SJCRH30 (cell line): ENCODE measurements around the gene CHST14. TPM values are rescaled to one million over a fixed set of nuclear protein-coding genes. Genes with fewer than 3 reads are reported as not detected.

ENCODE experiments used
- DNase-seq, 2 experiments: peaks; one replicate each; pipeline ENCODE4 v3.0.0-alpha.2; 2015 to 2020
- H3K27ac ChIP-seq: fragments of 250-450 bp; sonication (Bioruptor Pico); 2 replicates; pipeline ENCODE4 v1.5.1; 2020; ENCODE audit warnings: mild to moderate bottlenecking, moderate library complexity
- H3K27me3 ChIP-seq: fragments of 250-450 bp; sonication (Bioruptor Pico); 2 replicates; pipeline ENCODE4 v1.5.1; 2020; ENCODE audit warnings: mild to moderate bottlenecking, moderate library complexity
- H3K36me3 ChIP-seq: fragments of 250-450 bp; sonication (Bioruptor Pico); 2 replicates; pipeline ENCODE4 v1.5.1; 2020; ENCODE audit warnings: mild to moderate bottlenecking, moderate library complexity
- H3K4me1 ChIP-seq: fragments of 250-450 bp; sonication (Bioruptor Pico); 2 replicates; pipeline ENCODE4 v1.5.1; 2020; ENCODE audit warnings: mild to moderate bottlenecking, moderate library complexity
- H3K4me3 ChIP-seq: fragments of 250-450 bp; sonication (Bioruptor Pico); 2 replicates; pipeline ENCODE4 v1.5.1; 2020; ENCODE audit warnings: mild to moderate bottlenecking, moderate library complexity
- H3K9me3 ChIP-seq: fragments of 250-450 bp; sonication (Bioruptor Pico); replicated peaks from 2 replicates; pipeline ENCODE4 v1.5.1; 2020; ENCODE audit warnings: mild to moderate bottlenecking, moderate library complexity
- total RNA-seq: library from RNA; depleted of rRNA; stranded (reverse); fragments of >200 nt; shearing (Covaris generic); gene quantifications from 2 replicates; pipeline ENCODE4 v1.2.3, GENCODE V29; 2014

The CHST14 gene
- total RNA-seq, 1 experiment from 2014 or later, result 36.7 TPM

DNA sequence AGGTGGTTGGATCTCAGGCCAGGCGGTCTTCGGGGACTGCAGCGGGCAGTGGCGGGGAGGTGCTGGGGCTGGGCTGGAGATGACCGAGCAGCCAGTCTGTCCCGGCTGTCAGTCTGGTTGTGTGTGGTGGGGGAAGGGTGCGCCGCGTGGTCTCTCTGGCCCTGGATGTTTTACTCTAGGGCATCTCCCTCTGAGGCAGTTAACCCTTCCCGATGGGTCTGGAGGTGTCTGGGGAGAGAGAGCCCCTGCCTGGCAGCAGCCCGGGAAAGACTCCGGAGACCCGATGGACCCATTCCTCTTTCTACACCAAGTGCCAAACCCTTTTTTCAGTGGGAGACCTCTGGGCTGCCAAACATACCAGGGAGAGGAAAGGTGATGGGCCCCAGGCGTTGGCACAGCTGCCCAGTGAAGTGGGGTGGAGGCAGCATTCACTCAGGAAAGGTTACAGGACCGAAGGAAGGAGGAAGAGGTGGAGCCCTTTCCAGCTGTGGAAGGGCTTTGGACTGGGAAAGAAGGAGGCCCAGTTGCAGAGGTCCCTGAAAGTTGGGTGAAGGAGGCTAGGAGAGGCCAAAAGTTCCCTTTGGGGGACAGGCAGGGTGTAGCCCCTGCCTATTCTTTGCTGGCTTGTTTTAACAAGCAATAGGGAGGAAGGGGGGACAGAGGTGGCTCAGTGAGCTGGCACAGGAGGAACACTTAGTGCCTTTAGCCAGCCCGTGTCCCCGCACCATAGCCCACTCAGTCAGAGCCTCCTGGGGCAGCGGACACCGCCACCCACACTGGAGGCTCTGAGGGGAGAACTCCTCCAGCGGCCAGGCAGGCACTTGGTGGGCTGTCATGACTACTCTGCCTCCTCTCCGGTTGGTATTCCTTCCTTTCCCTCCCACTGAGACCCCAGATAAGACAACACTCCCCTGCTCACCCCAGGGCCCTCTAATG lies 32.8 kb upstream of the CHST14 start:
- no peak overlapping the region for H3K4me3 ChIP-seq
- peaks cover 15% of the 10 kb centered on the region; the same call in 1 of the 2 replicates for H3K27me3 ChIP-seq
- peaks cover 11% of the 10 kb centered on the region; the same call in 1 of the 2 replicates for H3K4me1 ChIP-seq
- H3K9me3 ChIP-seq, result no peaks in the 10 kb centered on the region
- H3K27ac ChIP-seq, result no peak overlapping the region
- DNase-seq, result no peak
- H3K36me3 ChIP-seq, result no peaks in the 10 kb centered on the region

GRCh38 chr15:40438712-40439111 lies 32.1 kb upstream of the CHST14 start:
- Histone ChIP-seq H3K27me3 (peaks cover 15% of the 10 kb centered on the region; the same call in 1 of the 2 replicates), H3K4me3 (no peak overlapping the region), H3K9me3 (no peaks in the 10 kb centered on the region), H3K36me3 (no peaks in the 10 kb centered on the region), H3K27ac (no peak overlapping the region), H3K4me1 (peaks cover 11% of the 10 kb centered on the region; the same call in 1 of the 2 replicates)
- no peak for DNase-seq

GRCh38 chr15:40439461-40439959 lies 31.3 kb upstream of the CHST14 start:
- Histone ChIP-seq H3K4me3 (peak overlapping the region; percentile 77), H3K27me3 (peaks cover 15% of the 10 kb centered on the region; the same call in 1 of the 2 replicates), H3K27ac (no peak overlapping the region), H3K9me3 (no peaks in the 10 kb centered on the region), H3K36me3 (no peaks in the 10 kb centered on the region), H3K4me1 (peaks cover 11% of the 10 kb centered on the region; the same call in 1 of the 2 replicates)
- DNase-seq, result peak in 1 of 2 experiments; percentile 51

- Histone ChIP-seq H3K4me1 (peaks cover 11% of the 10 kb centered on the region; the same call in 1 of the 2 replicates), H3K27ac (no peak overlapping the region), H3K27me3 (peaks cover 15% of the 10 kb centered on the region; the same call in 1 of the 2 replicates), H3K4me3 (peak overlapping the region; percentile 77), H3K36me3 (no peaks in the 10 kb centered on the region), H3K9me3 (no peaks in the 10 kb centered on the region)
- DNase-seq, result peak in 1 of 2 experiments; percentile 48
Measured at GRCh38 chr15:40439960-40440742, 30.6 kb upstream of the CHST14 start.

GRCh38 chr15:40440743-40441564 lies 29.8 kb upstream of the CHST14 start, which contains the start of gene BAHD1:
TSS of gene BAHD1 (plus strand) at chr15:40440953. CDS start at chr15:40458465, 17,512 bp downstream.
- H3K4me1 ChIP-seq, result peaks cover 11% of the 10 kb centered on the region; the same call in 1 of the 2 replicates
- H3K27me3 ChIP-seq, result peaks cover 15% of the 10 kb centered on the region; the same call in 1 of the 2 replicates
- H3K27ac ChIP-seq, result no peak within 1 kb of the TSS

DNA sequence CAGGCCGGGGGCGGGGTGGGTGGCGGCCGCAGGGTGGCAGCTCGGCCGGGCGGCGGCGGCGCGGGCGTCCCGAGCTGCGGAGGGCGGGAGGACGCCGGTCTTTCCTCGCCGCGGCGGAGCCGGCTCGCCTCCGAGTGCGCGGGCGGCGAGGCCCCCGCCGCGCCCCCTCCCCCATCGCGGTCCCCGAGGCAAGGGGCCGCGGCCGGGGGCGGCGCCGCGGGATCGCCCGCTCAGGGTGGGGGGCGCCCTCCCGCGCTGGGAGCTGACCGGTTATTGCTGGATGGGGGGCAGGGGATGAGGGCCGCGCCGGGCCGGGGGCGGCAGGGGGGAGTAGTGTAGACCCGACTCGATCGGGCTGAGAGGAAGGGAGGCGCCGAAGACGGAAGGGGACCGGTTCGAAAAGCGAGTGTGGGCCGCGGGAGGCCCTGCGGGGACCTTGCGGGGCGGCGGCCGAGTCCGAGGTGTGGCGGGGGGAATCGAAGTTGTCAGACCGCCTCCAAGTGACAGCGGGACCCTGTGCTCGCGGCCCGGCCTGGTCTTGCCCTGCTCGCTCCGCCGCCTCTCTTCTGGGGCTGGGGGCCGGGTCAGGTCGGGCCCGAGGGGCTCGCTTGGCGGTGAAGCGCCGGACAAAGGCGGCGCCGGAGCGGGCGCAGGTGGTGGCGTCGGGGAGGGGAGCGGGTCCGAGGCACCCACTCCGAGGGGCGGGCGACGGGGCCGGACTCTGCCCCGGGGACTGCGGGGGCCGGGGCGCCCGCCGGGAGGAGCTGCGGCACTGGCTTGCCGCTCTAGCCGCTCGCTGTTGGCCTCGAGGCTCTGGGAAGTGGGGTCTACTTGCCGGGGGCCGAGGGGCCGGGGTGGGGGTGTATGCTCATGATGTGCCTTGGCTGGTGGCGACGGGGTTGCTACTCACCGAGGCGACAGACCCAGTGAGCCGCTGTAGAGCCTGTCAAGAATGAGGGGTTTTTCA lies 28.9 kb upstream of the CHST14 start:
- no peak for DNase-seq
- Histone ChIP-seq H3K4me3 (peak overlapping the region; percentile 77), H3K27me3 (peaks cover 15% of the 10 kb centered on the region; the same call in 1 of the 2 replicates), H3K27ac (no peak overlapping the region), H3K36me3 (no peaks in the 10 kb centered on the region), H3K4me1 (peaks cover 11% of the 10 kb centered on the region; the same call in 1 of the 2 replicates), H3K9me3 (no peaks in the 10 kb centered on the region)

More at GRCh38 chr15:40440743-40441564, 29.8 kb upstream of the CHST14 start, which contains the start of gene BAHD1:
- Histone ChIP-seq H3K9me3 (no peaks in the 10 kb centered on the region), H3K36me3 (no peaks in the 10 kb centered on the region), H3K4me3 (peak within 1 kb of the TSS; percentile 77)
- peak; percentile 96 to 97 for DNase-seq

DNA sequence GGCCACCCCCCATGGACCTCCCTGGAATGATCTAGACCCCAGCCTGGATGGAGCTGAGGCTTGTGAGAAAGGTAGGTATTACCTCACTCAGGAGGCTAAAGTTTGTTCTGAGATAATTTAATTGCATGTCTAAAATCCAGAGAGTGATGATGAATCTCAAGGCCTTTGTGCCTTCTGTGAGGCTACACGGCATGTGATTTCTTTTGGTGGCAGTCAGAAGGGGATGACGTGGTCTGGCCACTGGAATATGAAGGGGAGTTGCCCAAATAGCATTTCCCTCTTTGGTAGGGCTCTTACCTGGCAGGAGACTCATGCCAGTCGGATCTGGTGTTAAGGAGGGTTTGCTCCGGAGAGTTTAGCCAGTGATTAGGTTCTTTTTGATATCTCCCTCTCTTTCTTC lies 27.5 kb upstream of the CHST14 start:
- H3K9me3 ChIP-seq, result no peaks in the 10 kb centered on the region
- H3K4me3 ChIP-seq, result no peak overlapping the region
- DNase-seq, result no peak
- peaks cover 7% of the 10 kb centered on the region; the same call in 1 of the 2 replicates for H3K27me3 ChIP-seq
- H3K4me1 ChIP-seq, result peaks cover 6% of the 10 kb centered on the region; the same call in 1 of the 2 replicates
- no peaks in the 10 kb centered on the region for H3K36me3 ChIP-seq
- H3K27ac ChIP-seq, result no peak overlapping the region

DNA sequence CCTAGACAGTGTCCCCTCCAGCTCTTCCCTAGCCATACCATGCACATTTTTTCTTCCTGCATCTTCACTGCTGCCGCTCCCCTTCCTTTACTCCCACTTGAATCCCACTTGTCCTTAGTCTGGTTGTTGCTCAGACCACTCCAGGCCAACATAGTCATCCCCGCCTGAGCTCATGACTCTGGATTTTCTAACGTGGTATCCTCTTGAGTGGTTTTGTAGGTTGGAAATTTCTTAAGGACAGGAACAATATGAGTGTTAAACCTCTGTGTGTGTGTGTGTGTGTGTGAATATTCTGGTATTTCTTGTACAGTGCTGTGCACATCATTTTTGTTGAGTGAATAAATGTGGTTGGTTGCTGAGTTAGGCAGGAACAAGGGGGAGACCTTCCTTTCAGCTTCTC lies 26.9 kb upstream of the CHST14 start:
- H3K9me3 ChIP-seq, result no peaks in the 10 kb centered on the region
- peaks cover 6% of the 10 kb centered on the region; the same call in 1 of the 2 replicates for H3K4me1 ChIP-seq
- H3K27ac ChIP-seq, result no peak overlapping the region
- H3K36me3 ChIP-seq, result no peaks in the 10 kb centered on the region
- no peak for DNase-seq
- H3K4me3 ChIP-seq, result no peak overlapping the region
- H3K27me3 ChIP-seq, result peaks cover 1% of the 10 kb centered on the region; the same call in 1 of the 2 replicates

GRCh38 chr15:40444736-40445135 lies 26.0 kb upstream of the CHST14 start:
- H3K36me3 ChIP-seq, result no peaks in the 10 kb centered on the region
- H3K27ac ChIP-seq, result no peak overlapping the region
- no peak for DNase-seq
- 0 out of 2 replicates have a peak, but pooled peaks cover 2% of the 10 kb centered on the region for H3K4me1 ChIP-seq
- no peak overlapping the region for H3K4me3 ChIP-seq
- no peaks in the 10 kb centered on the region for H3K27me3 ChIP-seq
- H3K9me3 ChIP-seq, result no peaks in the 10 kb centered on the region

DNA sequence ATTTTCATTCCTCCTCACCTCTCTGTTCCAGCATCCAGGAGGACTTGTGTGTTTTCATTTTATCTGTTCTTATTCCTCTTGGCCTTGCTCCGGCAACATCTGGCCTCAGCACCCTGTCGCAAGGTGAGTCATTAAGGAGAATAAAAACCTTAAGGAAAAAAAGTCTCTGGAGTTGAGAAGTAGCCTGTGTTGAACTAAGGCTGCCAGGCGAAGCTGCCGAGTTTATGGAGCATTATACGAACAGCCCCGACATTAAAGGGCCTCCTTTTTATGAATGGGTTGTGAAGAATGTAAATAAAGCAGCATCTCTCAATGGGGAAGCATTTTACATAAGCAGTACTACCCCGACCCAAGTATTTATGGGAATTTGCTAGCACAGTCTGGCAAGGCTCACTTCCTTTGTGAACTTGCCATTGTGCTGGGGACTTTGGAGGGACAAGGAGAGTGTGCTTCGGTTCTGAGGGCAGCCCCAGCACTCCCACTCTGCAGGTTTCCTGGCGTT lies 25.3 kb upstream of the CHST14 start:
- no peaks in the 10 kb centered on the region for H3K36me3 ChIP-seq
- no peak for DNase-seq
- no peak overlapping the region for H3K4me3 ChIP-seq
- 0 out of 2 replicates have a peak, but pooled peaks cover 2% of the 10 kb centered on the region for H3K4me1 ChIP-seq
- H3K27ac ChIP-seq, result no peak overlapping the region
- H3K27me3 ChIP-seq, result no peaks in the 10 kb centered on the region
- no peaks in the 10 kb centered on the region for H3K9me3 ChIP-seq

GRCh38 chr15:40446144-40446543 lies 24.6 kb upstream of the CHST14 start:
- Histone ChIP-seq H3K27ac (no peak overlapping the region), H3K4me1 (0 out of 2 replicates have a peak, but pooled peaks cover 2% of the 10 kb centered on the region), H3K9me3 (no peaks in the 10 kb centered on the region), H3K4me3 (no peak overlapping the region), H3K27me3 (no peaks in the 10 kb centered on the region), H3K36me3 (no peaks in the 10 kb centered on the region)
- DNase-seq, result no peak

DNA sequence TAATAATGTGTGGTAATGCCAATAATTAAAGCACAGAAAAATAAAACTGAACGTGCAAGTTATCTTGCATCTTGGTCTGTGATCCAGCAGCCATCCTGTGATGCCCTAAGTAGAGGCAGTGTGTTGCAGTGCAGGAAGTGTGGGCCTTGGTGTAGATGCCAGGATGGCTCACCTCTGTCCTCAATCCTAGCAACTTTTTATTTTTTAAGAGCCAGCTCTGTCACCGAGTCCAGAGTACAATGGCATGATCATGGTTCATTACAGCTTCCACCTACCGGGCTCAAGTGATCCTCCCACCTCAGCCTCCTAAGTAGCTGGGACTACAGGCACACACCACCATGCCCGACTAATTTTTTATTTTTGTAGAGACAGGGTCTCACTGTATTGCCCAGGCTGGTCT lies 22.4 kb upstream of the CHST14 start:
- Histone ChIP-seq H3K27ac (no peak overlapping the region), H3K27me3 (no peaks in the 10 kb centered on the region), H3K4me3 (no peak overlapping the region), H3K36me3 (no peaks in the 10 kb centered on the region), H3K4me1 (no peaks in the 10 kb centered on the region), H3K9me3 (no peaks in the 10 kb centered on the region)
- DNase-seq, result no peak
